Gastroesophageal sphincter (tissue), 4 donors: ENCODE measurements around the gene CDK5R1. TPM values are rescaled to one million over a fixed set of nuclear protein-coding genes. Genes with fewer than 3 reads are reported as not detected.

Source experiments
- ATAC-seq: fragments of 150-250 bp; one replicate; pipeline ENCODE4 v1.9.1; 2016; ENCODE audit warnings: mild to moderate bottlenecking, moderate library complexity
- H3K27ac ChIP-seq, 4 donors: fragments of 200-600 bp; sonication (generic) in 3 of 4; 1 replicate in 3 of 4; 2 replicates in 1 of 4; pipeline ENCODE4 v1.5.1; 2016 to 2019
- H3K27me3 ChIP-seq: fragments of 200-600 bp; sonication (generic); one replicate; pipeline ENCODE4 v1.5.1; 2019
- H3K36me3 ChIP-seq, 2 donors: fragments of 200-600 bp; sonication (generic); one replicate each; pipeline ENCODE4 v1.5.1; 2019; ENCODE audit warnings: control low read depth in 1 of 2
- H3K4me1 ChIP-seq, 3 donors: fragments of 200-600 bp; sonication (generic); 1 replicate in 2 of 3; 2 replicates in 1 of 3; pipeline ENCODE4 v1.5.1; 2016 to 2019; ENCODE audit warnings: control low read depth in 2 of 3
- H3K4me3 ChIP-seq, 2 donors: fragments of 200-600 bp; sonication (generic); one replicate each; pipeline ENCODE4 v1.5.1; 2019; ENCODE audit warnings: mild to moderate bottlenecking in 1 of 2, moderate library complexity in 1 of 2
- H3K9me3 ChIP-seq, 3 donors: fragments of 200-600 bp; sonication (generic); one replicate each; pipeline ENCODE4 v1.5.1; 2017 to 2019; ENCODE audit warnings: control low read depth in 2 of 3
- EP300 ChIP-seq: sonication (generic); formaldehyde crosslinking; IDR thresholded peaks from one replicate; pipeline ENCODE4 v1.6.1; 2017; ENCODE audit warnings: antibody characterized with exemption, mild to moderate bottlenecking
- POLR2A ChIP-seq, 2 donors: fragments of 450-650 bp; IDR thresholded peaks; one replicate each; pipeline ENCODE4 v1.6.1; 2017; ENCODE audit warnings: antibody characterized with exemption in 2 of 2, mild to moderate bottlenecking in 2 of 2, moderate library complexity in 1 of 2
- POLR2AphosphoS5 ChIP-seq: sonication (generic); formaldehyde crosslinking; IDR thresholded peaks from one replicate; pipeline ENCODE4 v1.6.1; 2017; ENCODE audit warnings: antibody characterized with exemption
- WGBS, 2 donors: methylation state at CpG; one replicate each; pipeline ENCODE4 v1.1.5; 2018; ENCODE audit warnings: low coverage in 1 of 2; 5-methylcytosine and 5-hydroxymethylcytosine counted together
- total RNA-seq, 4 donors: library from RNA; depleted of rRNA; stranded (reverse); fragments of >200 nt; gene quantifications; one replicate each; pipeline ENCODE4 v1.1.0, GENCODE V29; 2016
- TF ChIP-seq, protein P1 (sequence below), 4 experiments: fragments of 200-600 bp in 2 of 4; fragments of 450-650 bp in 2 of 4; sonication (generic) in 1 of 4; IDR thresholded peaks; one replicate each; pipeline ENCODE4 v1.5.1; 2017 to 2019; ENCODE audit warnings: antibody characterized with exemption in 4 of 4, mild to moderate bottlenecking in 2 of 4, moderate library complexity in 2 of 4

CDK5R1 gene
- total RNA-seq, 4 donors from 2014 or later: 0.54 to 1.5 (median 1.0) TPM; not detected in 1

DNA sequence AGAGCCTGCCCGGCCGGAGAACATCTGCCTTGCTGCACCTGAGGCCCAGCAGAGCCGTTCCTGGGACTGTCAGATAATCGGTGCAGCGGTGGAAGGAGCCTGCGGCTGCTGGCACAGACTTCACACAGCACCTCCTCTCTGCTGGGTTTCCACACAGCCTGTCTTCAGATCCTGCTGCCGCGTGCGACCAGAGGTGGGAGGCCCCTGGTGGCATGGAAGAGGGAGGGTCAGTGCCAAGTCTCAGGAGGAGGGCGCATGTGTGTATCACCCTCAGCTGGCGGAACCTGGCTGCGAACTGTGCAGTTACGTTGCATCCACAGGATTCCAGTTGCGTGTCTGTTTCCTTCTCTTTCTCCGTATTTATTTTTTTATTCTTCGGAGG is 3.3 kb downstream of the CDK5R1 start:
- H3K27ac ChIP-seq: no peak overlapping the region
- ATAC-seq: no peak
- H3K4me3 ChIP-seq: no peak overlapping the region
- H3K36me3 ChIP-seq: peaks cover 0 to 5% of the 10 kb centered on the region in 2 donors
- peaks cover 0 to 24% (median 10%) of the 10 kb centered on the region in 3 donors for H3K4me1 ChIP-seq
- TF ChIP-seq, protein P1, sequence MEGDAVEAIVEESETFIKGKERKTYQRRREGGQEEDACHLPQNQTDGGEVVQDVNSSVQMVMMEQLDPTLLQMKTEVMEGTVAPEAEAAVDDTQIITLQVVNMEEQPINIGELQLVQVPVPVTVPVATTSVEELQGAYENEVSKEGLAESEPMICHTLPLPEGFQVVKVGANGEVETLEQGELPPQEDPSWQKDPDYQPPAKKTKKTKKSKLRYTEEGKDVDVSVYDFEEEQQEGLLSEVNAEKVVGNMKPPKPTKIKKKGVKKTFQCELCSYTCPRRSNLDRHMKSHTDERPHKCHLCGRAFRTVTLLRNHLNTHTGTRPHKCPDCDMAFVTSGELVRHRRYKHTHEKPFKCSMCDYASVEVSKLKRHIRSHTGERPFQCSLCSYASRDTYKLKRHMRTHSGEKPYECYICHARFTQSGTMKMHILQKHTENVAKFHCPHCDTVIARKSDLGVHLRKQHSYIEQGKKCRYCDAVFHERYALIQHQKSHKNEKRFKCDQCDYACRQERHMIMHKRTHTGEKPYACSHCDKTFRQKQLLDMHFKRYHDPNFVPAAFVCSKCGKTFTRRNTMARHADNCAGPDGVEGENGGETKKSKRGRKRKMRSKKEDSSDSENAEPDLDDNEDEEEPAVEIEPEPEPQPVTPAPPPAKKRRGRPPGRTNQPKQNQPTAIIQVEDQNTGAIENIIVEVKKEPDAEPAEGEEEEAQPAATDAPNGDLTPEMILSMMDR (IDR thresholded peaks at IDR 0.05): no peak
- TF ChIP-seq POLR2A (IDR thresholded peaks at IDR 0.05) (no peak), POLR2AphosphoS5 (no peak), EP300 (no peak)
- 65 to 77% methylated on average over 4 to 8 of the region's 16 CpGs for WGBS, 2 donors
- H3K9me3 ChIP-seq: no peaks in the 10 kb centered on the region
- H3K27me3 ChIP-seq: no peaks in the 10 kb centered on the region

DNA sequence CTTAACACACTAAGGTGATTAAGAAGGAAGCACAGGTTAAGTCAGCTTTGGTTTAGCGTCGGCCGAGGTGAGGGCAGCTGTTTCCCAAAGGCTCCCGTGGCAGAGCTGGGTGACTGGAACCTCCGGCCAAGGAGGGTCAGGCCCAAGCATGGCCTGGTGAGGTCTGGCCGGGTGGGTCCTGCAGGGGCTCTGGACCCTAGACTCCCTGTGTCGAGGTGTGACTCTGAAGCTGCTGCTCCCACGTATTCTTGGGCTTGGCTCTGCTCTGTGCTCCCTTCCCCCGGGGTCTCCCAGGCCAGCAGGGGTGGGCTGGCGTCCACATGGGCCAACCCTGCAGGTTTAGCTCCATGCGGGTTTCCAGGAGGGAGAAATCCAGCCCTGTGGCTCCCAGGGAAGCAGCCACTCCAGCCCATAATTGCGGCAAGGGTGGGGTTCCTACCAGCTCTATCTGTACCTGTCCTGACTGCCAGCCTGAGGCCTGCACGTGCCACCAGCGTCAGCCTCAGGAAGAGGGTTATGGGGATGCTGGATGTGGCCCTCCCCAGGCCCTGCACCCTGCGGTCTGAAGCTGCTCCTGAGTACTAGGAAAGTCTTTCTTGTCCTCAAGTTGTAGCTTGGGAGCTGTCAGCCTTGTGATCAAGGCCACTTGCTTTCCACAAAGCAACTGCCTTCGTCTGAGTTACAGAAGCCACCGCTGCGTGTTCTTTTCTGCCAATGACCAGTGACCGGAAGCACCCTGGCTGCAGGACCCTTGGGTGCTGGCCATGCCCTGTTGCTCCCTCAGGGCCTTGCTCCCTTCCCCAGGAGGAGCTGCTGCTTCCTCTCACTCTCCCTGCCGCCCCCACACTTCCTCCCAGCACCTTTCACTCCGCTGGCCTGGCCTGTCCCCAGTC is 4.8 kb downstream of the CDK5R1 start:
- H3K4me3 ChIP-seq: no peak overlapping the region
- no peak overlapping the region for H3K27ac ChIP-seq
- H3K4me1 ChIP-seq: peaks cover 0 to 23% (median 6%) of the 10 kb centered on the region in 3 donors
- ATAC-seq: no peak
- TF ChIP-seq POLR2A (IDR thresholded peaks at IDR 0.05): no peak
- TF ChIP-seq POLR2AphosphoS5: no peak
- TF ChIP-seq, protein P1 (IDR thresholded peaks at IDR 0.05): no peak
- TF ChIP-seq EP300: no peak
- H3K27me3 ChIP-seq: no peaks in the 10 kb centered on the region
- 85 to 87% methylated on average over 3 to 9 of the region's 21 CpGs for WGBS, 2 donors
- H3K9me3 ChIP-seq: no peaks in the 10 kb centered on the region
- H3K36me3 ChIP-seq: peaks cover 0 to 5% of the 10 kb centered on the region in 2 donors

DNA sequence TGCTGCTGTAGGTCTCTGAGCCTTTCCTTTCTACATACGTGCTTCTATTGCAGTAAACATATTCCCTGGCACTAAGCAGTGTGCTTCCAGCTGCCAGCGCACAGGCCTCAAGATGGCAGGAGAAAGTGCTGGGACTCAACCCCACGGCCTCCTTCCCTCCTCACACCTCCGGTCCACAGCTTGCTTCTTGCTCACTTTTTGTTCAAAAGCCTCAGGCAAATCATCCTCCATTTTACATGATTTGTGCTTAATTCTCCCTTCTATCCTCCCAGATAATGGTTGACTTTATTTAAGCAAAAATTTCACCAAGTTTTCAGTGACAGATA is 5.4 kb downstream of the CDK5R1 start:
- H3K4me3 ChIP-seq: no peak overlapping the region

DNA sequence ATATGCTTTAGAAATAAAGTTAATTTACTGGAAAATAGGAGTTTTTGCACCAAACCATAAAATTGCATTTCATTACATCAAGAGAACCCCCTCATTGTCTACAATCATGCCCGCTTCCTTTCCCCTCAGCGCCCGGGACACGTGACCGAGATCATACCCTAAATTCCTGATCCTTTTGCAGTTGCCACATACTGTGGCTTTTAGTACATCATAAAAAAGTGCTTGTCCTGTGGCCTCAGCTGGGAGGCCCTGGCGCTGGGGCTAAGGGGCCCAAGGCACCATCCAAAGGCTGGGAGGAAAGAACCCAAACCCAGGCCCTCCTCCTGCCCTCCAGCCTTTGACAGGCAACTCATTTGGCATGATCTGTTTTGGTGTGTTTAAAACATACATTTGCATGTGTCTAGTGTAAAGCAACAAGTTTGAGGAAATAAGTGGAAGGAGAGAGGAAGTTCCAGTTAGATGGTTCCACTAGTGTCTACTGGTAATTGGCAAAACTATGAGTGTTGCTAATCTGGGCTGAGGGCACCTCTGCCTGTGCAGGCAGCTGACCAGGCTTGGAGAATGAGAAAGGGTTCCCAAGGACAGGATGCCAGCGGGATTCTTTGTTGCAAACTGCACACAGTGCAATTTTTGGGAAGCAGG is 6.0 kb downstream of the CDK5R1 start:
- ATAC-seq: no peak
- Histone ChIP-seq H3K27me3 (no peaks in the 10 kb centered on the region), H3K4me3 (no peak overlapping the region), H3K36me3 (peaks cover 0 to 5% of the 10 kb centered on the region in 2 donors), H3K9me3 (no peaks in the 10 kb centered on the region), H3K27ac (no peak overlapping the region), H3K4me1 (peaks cover 0 to 17% (median 2%) of the 10 kb centered on the region in 3 donors)
- TF ChIP-seq EP300: no peak
- TF ChIP-seq, protein P1 (IDR thresholded peaks at IDR 0.05): no peak
- TF ChIP-seq POLR2AphosphoS5: no peak
- TF ChIP-seq POLR2A (IDR thresholded peaks at IDR 0.05): no peak
- WGBS, 2 donors: 88 to 96% methylated on average over 6 to 7 of the region's 7 CpGs

More for the DNA sequence above, 5.4 kb downstream of the CDK5R1 start:
- H3K9me3 ChIP-seq: no peaks in the 10 kb centered on the region
- H3K36me3 ChIP-seq: peaks cover 0 to 5% of the 10 kb centered on the region in 2 donors
- TF ChIP-seq POLR2AphosphoS5 (no peak), POLR2A (IDR thresholded peaks at IDR 0.05) (no peak), EP300 (no peak)
- TF ChIP-seq, protein P1 (IDR thresholded peaks at IDR 0.05): no peak
- no peak overlapping the region for H3K27ac ChIP-seq
- H3K4me1 ChIP-seq: peaks cover 0 to 22% (median 6%) of the 10 kb centered on the region in 3 donors
- ATAC-seq: no peak
- no peaks in the 10 kb centered on the region for H3K27me3 ChIP-seq
- 75 to 90% methylated on average over 3 to 4 of the region's 4 CpGs for WGBS, 2 donors
